CD4-positive, alpha-beta T cell treated with Interleukin-21 for 1 hour (primary cell): ENCODE data around the gene TMEM181.

Source experiments
- DNase-seq: peaks from one replicate; pipeline ENCODE4 v3.0.0-alpha.2; 2020

The TMEM181 gene

GRCh38 chr6:158565482-158566040 lies 5.7 kb downstream of the TMEM181 start:
- no peak for DNase-seq

- no peak for DNase-seq
Observed at GRCh38 chr6:158566207-158566818, 6.4 kb downstream of the TMEM181 start.

GRCh38 chr6:158567152-158567551 lies 7.3 kb downstream of the TMEM181 start:
- DNase-seq = no peak

GRCh38 chr6:158567871-158568401 lies 8.0 kb downstream of the TMEM181 start:
- peak; percentile 19 for DNase-seq

- DNase-seq = no peak
Observed at GRCh38 chr6:158568549-158568948, 8.7 kb downstream of the TMEM181 start.

- DNase-seq = no peak
Observed at GRCh38 chr6:158569036-158569435, 9.1 kb downstream of the TMEM181 start.

- DNase-seq = no peak
Observed at GRCh38 chr6:158570681-158570962, 10.7 kb downstream of the TMEM181 start.

GRCh38 chr6:158571826-158572652 lies 12.1 kb downstream of the TMEM181 start:
- no peak for DNase-seq

GRCh38 chr6:158572653-158573541 lies 13.0 kb downstream of the TMEM181 start:
- DNase-seq = no peak

- DNase-seq = no peak
Observed at GRCh38 chr6:158573542-158573931, 13.6 kb downstream of the TMEM181 start.

GRCh38 chr6:158574800-158575199 lies 14.9 kb downstream of the TMEM181 start:
- DNase-seq = no peak

- no peak for DNase-seq
Observed at GRCh38 chr6:158575550-158575949, 15.7 kb downstream of the TMEM181 start.

- DNase-seq = no peak
Observed at GRCh38 chr6:158584236-158584651, 24.4 kb downstream of the TMEM181 start.

GRCh38 chr6:158586652-158587051 lies 26.8 kb downstream of the TMEM181 start:
- no peak for DNase-seq

- no peak for DNase-seq
Observed at GRCh38 chr6:158589366-158589765, 29.5 kb downstream of the TMEM181 start.

- DNase-seq = no peak
Observed at GRCh38 chr6:158591134-158591809, 31.4 kb downstream of the TMEM181 start.

- no peak for DNase-seq
Observed at GRCh38 chr6:158591810-158592209, 31.9 kb downstream of the TMEM181 start.

- DNase-seq = no peak
Observed at GRCh38 chr6:158593670-158594069, 33.8 kb downstream of the TMEM181 start.

GRCh38 chr6:158595223-158595622 lies 35.3 kb downstream of the TMEM181 start:
- DNase-seq = peak; percentile 35

GRCh38 chr6:158596861-158597260 lies 37.0 kb downstream of the TMEM181 start:
- no peak for DNase-seq

- no peak for DNase-seq
Observed at GRCh38 chr6:158597565-158597964, 37.7 kb downstream of the TMEM181 start.

- no peak for DNase-seq
Observed at GRCh38 chr6:158599635-158600034, 39.7 kb downstream of the TMEM181 start.
